AG08396 (cell line): Measurements from ENCODE around the gene SV2A.
"Not testable (repeated sequence)": the region's sequence is repeated elsewhere in the genome, so short reads cannot be mapped to it uniquely, and the experiment has no call there.

Experiments
- DNase-seq: peaks from one replicate; pipeline ENCODE4 v3.0.0; 2012; ENCODE audit warnings: low spot score, mixed read lengths

SV2A gene

GRCh38 chr1:149917571-149918144 lies at the start of gene SV2A:
SV2A (minus strand) TSS chr1:149917844; CDS start chr1:149913840, 4,004 bp downstream.
- DNase-seq, result peak; percentile 84

- DNase-seq, result no peak
Measured at GRCh38 chr1:149967041-149967440, 49.4 kb upstream of the SV2A start.

- DNase-seq, result peak; percentile 15
Measured at GRCh38 chr1:149966405-149966804, 48.8 kb upstream of the SV2A start.

- no peak for DNase-seq
Measured at GRCh38 chr1:149965440-149965839, 47.8 kb upstream of the SV2A start.

GRCh38 chr1:149963358-149963757 lies 45.7 kb upstream of the SV2A start:
- no peak for DNase-seq

GRCh38 chr1:149962736-149963135 lies 45.1 kb upstream of the SV2A start:
- DNase-seq, result no peak

GRCh38 chr1:149962039-149962647 lies 44.5 kb upstream of the SV2A start:
- DNase-seq, result peak; percentile 61

- DNase-seq, result not testable (repeated sequence)
Measured at GRCh38 chr1:149957548-149957947, 39.9 kb upstream of the SV2A start.

- DNase-seq, result no peak
Measured at GRCh38 chr1:149949911-149950310, 32.3 kb upstream of the SV2A start.

GRCh38 chr1:149945206-149945605 lies 27.6 kb upstream of the SV2A start:
- DNase-seq, result no peak

- no peak for DNase-seq
Measured at GRCh38 chr1:149942885-149943284, 25.2 kb upstream of the SV2A start.

- DNase-seq, result no peak
Measured at GRCh38 chr1:149942207-149942606, 24.6 kb upstream of the SV2A start.

GRCh38 chr1:149940427-149940826 lies 22.8 kb upstream of the SV2A start:
- DNase-seq, result no peak

- DNase-seq, result not testable (repeated sequence)
Measured at GRCh38 chr1:149938668-149939003, 21.0 kb upstream of the SV2A start.

- no peak for DNase-seq
Measured at GRCh38 chr1:149937759-149938158, 20.1 kb upstream of the SV2A start.

GRCh38 chr1:149936992-149937705 lies 19.5 kb upstream of the SV2A start:
- DNase-seq, result peak; percentile 43

GRCh38 chr1:149936170-149936991 lies 18.7 kb upstream of the SV2A start, which contains the start of gene MTMR11:
MTMR11 (minus strand) TSS chr1:149936879; CDS start chr1:149936647, 232 bp downstream.
- peak; percentile 65 for DNase-seq

GRCh38 chr1:149934356-149934755 lies 16.7 kb upstream of the SV2A start:
- no peak for DNase-seq

- DNase-seq, result no peak
Measured at GRCh38 chr1:149933208-149933607, 15.6 kb upstream of the SV2A start.

- no peak for DNase-seq
Measured at GRCh38 chr1:149932474-149932873, 14.8 kb upstream of the SV2A start.

- DNase-seq, result no peak
Measured at GRCh38 chr1:149931212-149931790, 13.7 kb upstream of the SV2A start.

- no peak for DNase-seq
Measured at GRCh38 chr1:149929856-149930255, 12.2 kb upstream of the SV2A start.
